ENCODE data around the gene KIDINS220.

- no peak for TF ChIP-seq CTCF (conservative IDR thresholded peaks at IDR 0.05 in 1 of 2, IDR thresholded peaks at IDR 0.05 in 1 of 2; ENCODE audit: extremely low read depth in 1 of 2, insufficient read depth in 1 of 2, low read depth in 1 of 2, low read length in 2 of 2)
- no peak for TF ChIP-seq EZH2 (IDR thresholded peaks at IDR 0.05; ENCODE audit: borderline replicate concordance, low read length)
These were observed 152.9 kb downstream of the KIDINS220 start for GRCh38 chr2:8684540-8684877.
